HepG2 (cell line): ENCODE measurements around the gene ADCY9. TPM values are rescaled to one million over a fixed set of nuclear protein-coding genes. Genes with fewer than 3 reads are reported as not detected.

Experiments used
- CEBPG ChIP-seq: IDR thresholded peaks from 2 replicates; pipeline ENCODE4 v1.6.1; 2016
- ELF4 ChIP-seq: sonication (generic); formaldehyde crosslinking; IDR thresholded peaks from 2 replicates; pipeline ENCODE4 v1.5.0; 2020; ENCODE audit warnings: missing genetic modification reagents, mild to moderate bottlenecking, moderate library complexity, borderline replicate concordance
- FOXA1 ChIP-seq, 2 experiments: fragments of 450-650 bp in 1 of 2; sonication (generic) in 1 of 2; formaldehyde crosslinking in 1 of 2; IDR thresholded peaks; 2 replicates each; pipeline versions ENCODE4 v1.4.0 to v1.6.1; 2016 to 2020; ENCODE audit warnings: missing genetic modification reagents in 1 of 2
- GABPA ChIP-seq, 2 experiments: IDR thresholded peaks; 2 replicates each; pipeline ENCODE4 v1.6.1; 2011 to 2016; ENCODE audit warnings: low read depth in 2 of 2, low read length in 1 of 2, missing biosample characterization in 1 of 2, missing genetic modification characterization in 1 of 2
- HOXA7 ChIP-seq: sonication (generic); formaldehyde crosslinking; IDR thresholded peaks from 2 replicates; pipeline ENCODE4 v1.8.1; 2022; ENCODE audit warnings: mild to moderate bottlenecking, missing genetic modification reagents, moderate library complexity
- ISL2 ChIP-seq: sonication (generic); formaldehyde crosslinking; IDR thresholded peaks from 2 replicates; pipeline ENCODE4 v1.5.0; 2020; ENCODE audit warnings: missing genetic modification reagents
- KAT2B ChIP-seq: fragments of 150-350 bp; IDR thresholded peaks from 2 replicates; pipeline ENCODE4 v1.6.1; 2014; ENCODE audit warnings: low read depth, low read length, borderline replicate concordance
- NFRKB ChIP-seq: fragments of 450-650 bp; IDR thresholded peaks from 2 replicates; pipeline ENCODE4 v1.6.1; 2017
- RBFOX2 ChIP-seq: fragments of 200-400 bp; formaldehyde crosslinking; IDR thresholded peaks from 2 replicates; pipeline ENCODE4 v1.6.1; 2017; ENCODE audit warnings: low read depth, mild to moderate bottlenecking, low read length
- TCF7L2 ChIP-seq: IDR thresholded peaks from 2 replicates; pipeline ENCODE4 v1.6.1; 2011; ENCODE audit warnings: mild to moderate bottlenecking, low read depth, low read length, moderate library complexity
- ZFP37 ChIP-seq: sonication (generic); formaldehyde crosslinking; IDR thresholded peaks from 2 replicates; pipeline ENCODE4 v1.4.0; 2020; ENCODE audit warnings: missing genetic modification reagents, borderline replicate concordance
- ZKSCAN8 ChIP-seq: IDR thresholded peaks from 2 replicates; pipeline ENCODE4 v1.6.1; 2016; ENCODE audit warnings: borderline replicate concordance, missing genetic modification reagents, missing compliant biosample characterization
- ZNF232 ChIP-seq: sonication (generic); formaldehyde crosslinking; IDR thresholded peaks from 2 replicates; pipeline ENCODE4 v1.4.0; 2020; ENCODE audit warnings: missing genetic modification reagents, borderline replicate concordance
- ZNF335 ChIP-seq: sonication (generic); formaldehyde crosslinking; IDR thresholded peaks from 2 replicates; pipeline ENCODE4 v1.4.0; 2020; ENCODE audit warnings: missing genetic modification reagents
- ZNF790 ChIP-seq: sonication (generic); formaldehyde crosslinking; IDR thresholded peaks from 2 replicates; pipeline ENCODE4 v1.8.0; 2022; ENCODE audit warnings: missing genetic modification reagents, mild to moderate bottlenecking, borderline replicate concordance
- polyA plus RNA-seq, 8 experiments: library from polyadenylated mRNA; depleted of rRNA in 3 of 8; stranded (reverse) in 7 of 8; unstranded in 1 of 8; fragments of >200 nt; fragmentation: Illumina TruSeq in 4 of 8; extraction: Trizol in 4 of 8; gene quantifications; 2 replicates each; pipeline versions ENCODE4 v1.2.1 to v1.2.3, GENCODE V29; 2011 to 2016; ENCODE audit warnings: low read depth in 4 of 8, missing spikeins in 1 of 8, mixed read lengths in 1 of 8; ENCODE audit not compliant: insufficient read depth in 1 of 8
- total RNA-seq, 5 experiments: library from RNA; depleted of rRNA; stranded (reverse); fragments of >200 nt; fragmentation: Illumina TruSeq; extraction: Trizol; gene quantifications; 2 replicates each; pipeline ENCODE4 v1.2.3, GENCODE V29; 2016; ENCODE audit warnings: low read depth in 1 of 5
- TF ChIP-seq, protein P1 (sequence below): sonication (generic); formaldehyde crosslinking; IDR thresholded peaks from 2 replicates; pipeline ENCODE4 v1.5.1; 2020; ENCODE audit warnings: missing genetic modification reagents, mild to moderate bottlenecking, borderline replicate concordance
- TF ChIP-seq, protein P2 (sequence below): sonication (generic); formaldehyde crosslinking; IDR thresholded peaks from 2 replicates; pipeline ENCODE4 v1.4.0; 2020; ENCODE audit warnings: missing genetic modification reagents, mild to moderate bottlenecking, borderline replicate concordance
- TF ChIP-seq, protein P3 (sequence below): sonication (generic); formaldehyde crosslinking; conservative IDR thresholded peaks from 2 replicates; pipeline ENCODE4 v1.8.0; 2022; ENCODE audit warnings: missing genetic modification reagents

ADCY9 gene
- total and polyA plus RNA-seq, 2 of the 13 experiments (the other 11 are each of a cell fraction or from before 2014, with no cell fraction given) = 11.2 to 13.9 TPM

DNA sequence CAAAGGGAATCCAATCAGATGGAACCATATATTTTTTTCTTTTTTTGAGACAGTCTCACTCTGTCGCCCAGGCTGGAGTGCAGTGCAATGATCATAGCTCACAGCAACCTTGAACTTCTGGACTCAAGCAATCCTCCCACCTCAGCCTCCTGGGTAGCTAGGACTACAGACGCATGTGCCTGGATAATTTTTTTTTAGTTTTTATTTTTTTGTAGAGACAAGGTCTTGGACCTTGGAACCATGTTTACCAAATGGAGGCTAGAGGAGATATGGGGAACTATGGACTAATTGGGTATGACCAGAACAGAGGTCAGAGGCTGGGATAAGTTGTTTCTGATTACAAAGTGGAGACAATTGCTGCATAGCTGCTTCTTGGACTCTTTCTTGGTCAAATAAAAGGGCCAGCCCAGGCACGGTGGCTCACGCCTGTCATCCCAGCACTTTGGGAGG, 41.2 kb upstream of the ADCY9 start (continued):
- TF ChIP-seq, protein P1, sequence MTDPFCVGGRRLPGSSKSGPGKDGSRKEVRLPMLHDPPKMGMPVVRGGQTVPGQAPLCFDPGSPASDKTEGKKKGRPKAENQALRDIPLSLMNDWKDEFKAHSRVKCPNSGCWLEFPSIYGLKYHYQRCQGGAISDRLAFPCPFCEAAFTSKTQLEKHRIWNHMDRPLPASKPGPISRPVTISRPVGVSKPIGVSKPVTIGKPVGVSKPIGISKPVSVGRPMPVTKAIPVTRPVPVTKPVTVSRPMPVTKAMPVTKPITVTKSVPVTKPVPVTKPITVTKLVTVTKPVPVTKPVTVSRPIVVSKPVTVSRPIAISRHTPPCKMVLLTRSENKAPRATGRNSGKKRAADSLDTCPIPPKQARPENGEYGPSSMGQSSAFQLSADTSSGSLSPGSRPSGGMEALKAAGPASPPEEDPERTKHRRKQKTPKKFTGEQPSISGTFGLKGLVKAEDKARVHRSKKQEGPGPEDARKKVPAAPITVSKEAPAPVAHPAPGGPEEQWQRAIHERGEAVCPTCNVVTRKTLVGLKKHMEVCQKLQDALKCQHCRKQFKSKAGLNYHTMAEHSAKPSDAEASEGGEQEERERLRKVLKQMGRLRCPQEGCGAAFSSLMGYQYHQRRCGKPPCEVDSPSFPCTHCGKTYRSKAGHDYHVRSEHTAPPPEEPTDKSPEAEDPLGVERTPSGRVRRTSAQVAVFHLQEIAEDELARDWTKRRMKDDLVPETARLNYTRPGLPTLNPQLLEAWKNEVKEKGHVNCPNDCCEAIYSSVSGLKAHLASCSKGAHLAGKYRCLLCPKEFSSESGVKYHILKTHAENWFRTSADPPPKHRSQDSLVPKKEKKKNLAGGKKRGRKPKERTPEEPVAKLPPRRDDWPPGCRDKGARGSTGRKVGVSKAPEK = no peak
- TF ChIP-seq GABPA (IDR thresholded peaks at IDR 0.05; ENCODE audit: low read depth, low read length) = no peak
- no peak for TF ChIP-seq GABPA (CRISPR knock-in tag; IDR thresholded peaks at IDR 0.05; ENCODE audit: low read depth)
- no peak for TF ChIP-seq RBFOX2
- no peak for TF ChIP-seq TCF7L2
- TF ChIP-seq ZNF232 (CRISPR knock-in tag) = no peak
- 0 out of 2 replicates have a peak, but pooled peaks have one; percentile 24 for TF ChIP-seq ISL2 (CRISPR knock-in tag)
- no peak for TF ChIP-seq ELF4 (CRISPR knock-in tag)
- TF ChIP-seq, protein P2, sequence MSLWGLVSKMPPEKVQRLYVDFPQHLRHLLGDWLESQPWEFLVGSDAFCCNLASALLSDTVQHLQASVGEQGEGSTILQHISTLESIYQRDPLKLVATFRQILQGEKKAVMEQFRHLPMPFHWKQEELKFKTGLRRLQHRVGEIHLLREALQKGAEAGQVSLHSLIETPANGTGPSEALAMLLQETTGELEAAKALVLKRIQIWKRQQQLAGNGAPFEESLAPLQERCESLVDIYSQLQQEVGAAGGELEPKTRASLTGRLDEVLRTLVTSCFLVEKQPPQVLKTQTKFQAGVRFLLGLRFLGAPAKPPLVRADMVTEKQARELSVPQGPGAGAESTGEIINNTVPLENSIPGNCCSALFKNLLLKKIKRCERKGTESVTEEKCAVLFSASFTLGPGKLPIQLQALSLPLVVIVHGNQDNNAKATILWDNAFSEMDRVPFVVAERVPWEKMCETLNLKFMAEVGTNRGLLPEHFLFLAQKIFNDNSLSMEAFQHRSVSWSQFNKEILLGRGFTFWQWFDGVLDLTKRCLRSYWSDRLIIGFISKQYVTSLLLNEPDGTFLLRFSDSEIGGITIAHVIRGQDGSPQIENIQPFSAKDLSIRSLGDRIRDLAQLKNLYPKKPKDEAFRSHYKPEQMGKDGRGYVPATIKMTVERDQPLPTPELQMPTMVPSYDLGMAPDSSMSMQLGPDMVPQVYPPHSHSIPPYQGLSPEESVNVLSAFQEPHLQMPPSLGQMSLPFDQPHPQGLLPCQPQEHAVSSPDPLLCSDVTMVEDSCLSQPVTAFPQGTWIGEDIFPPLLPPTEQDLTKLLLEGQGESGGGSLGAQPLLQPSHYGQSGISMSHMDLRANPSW (CRISPR knock-in tag) = no peak
- no peak for TF ChIP-seq HOXA7 (CRISPR knock-in tag)
- TF ChIP-seq NFRKB = no peak
- no peak for TF ChIP-seq FOXA1 (IDR thresholded peaks at IDR 0.05)
- peak; percentile 57 for TF ChIP-seq FOXA1 (CRISPR knock-in tag; IDR thresholded peaks at IDR 0.05)
- TF ChIP-seq ZKSCAN8 = no peak
- TF ChIP-seq ZNF335 (CRISPR knock-in tag) = no peak
- TF ChIP-seq CEBPG (CRISPR knock-in tag) = peak; percentile 5; the same call in 1 of the 2 replicates
- TF ChIP-seq ZFP37 = no peak
- TF ChIP-seq, protein P3, sequence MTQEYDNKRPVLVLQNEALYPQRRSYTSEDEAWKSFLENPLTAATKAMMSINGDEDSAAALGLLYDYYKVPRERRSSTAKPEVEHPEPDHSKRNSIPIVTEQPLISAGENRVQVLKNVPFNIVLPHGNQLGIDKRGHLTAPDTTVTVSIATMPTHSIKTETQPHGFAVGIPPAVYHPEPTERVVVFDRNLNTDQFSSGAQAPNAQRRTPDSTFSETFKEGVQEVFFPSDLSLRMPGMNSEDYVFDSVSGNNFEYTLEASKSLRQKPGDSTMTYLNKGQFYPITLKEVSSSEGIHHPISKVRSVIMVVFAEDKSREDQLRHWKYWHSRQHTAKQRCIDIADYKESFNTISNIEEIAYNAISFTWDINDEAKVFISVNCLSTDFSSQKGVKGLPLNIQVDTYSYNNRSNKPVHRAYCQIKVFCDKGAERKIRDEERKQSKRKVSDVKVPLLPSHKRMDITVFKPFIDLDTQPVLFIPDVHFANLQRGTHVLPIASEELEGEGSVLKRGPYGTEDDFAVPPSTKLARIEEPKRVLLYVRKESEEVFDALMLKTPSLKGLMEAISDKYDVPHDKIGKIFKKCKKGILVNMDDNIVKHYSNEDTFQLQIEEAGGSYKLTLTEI (CRISPR knock-in tag) = no peak
- no peak for TF ChIP-seq ZNF790 (CRISPR knock-in tag)
- TF ChIP-seq KAT2B = no peak
